MM.1S (cell line): Measurements from ENCODE around the gene GUCA1A.

Experiments used
- DNase-seq: peaks from one replicate; pipeline ENCODE4 v3.0.0-alpha.2; 2015
- H2AFZ ChIP-seq: fragments of 300-600 bp; sonication (generic); 2 replicates; pipeline ENCODE4 v1.6.0; 2016; ENCODE audit warnings: antibody characterized with exemption, low read length
- H3F3A ChIP-seq: fragments of 300-600 bp; sonication (generic); 2 replicates; pipeline ENCODE4 v1.6.1; 2016; ENCODE audit warnings: mild to moderate bottlenecking, antibody characterized with exemption, low read length, moderate library complexity, mixed read lengths; ENCODE audit not compliant: insufficient read depth
- H3K27ac ChIP-seq: fragments of 300-600 bp; sonication (generic); 2 replicates; pipeline ENCODE4 v1.5.1; 2016; ENCODE audit warnings: mild to moderate bottlenecking, low read length
- H3K27me3 ChIP-seq: fragments of 300-600 bp; sonication (generic); replicated peaks from 2 replicates; pipeline ENCODE4 v1.6.0; 2016; ENCODE audit warnings: low read length; ENCODE audit not compliant: insufficient read depth
- H3K36me3 ChIP-seq: fragments of 300-600 bp; sonication (generic); replicated peaks from 2 replicates; pipeline ENCODE4 v1.6.1; 2016; ENCODE audit warnings: mild to moderate bottlenecking, low read length, mixed read lengths; ENCODE audit not compliant: insufficient read depth
- H3K4me1 ChIP-seq: fragments of 300-600 bp; sonication (generic); 2 replicates; pipeline ENCODE4 v1.6.1; 2016; ENCODE audit warnings: low read length, mixed read lengths
- H3K4me2 ChIP-seq: fragments of 300-600 bp; sonication (generic); 2 replicates; pipeline ENCODE4 v1.6.0; 2016; ENCODE audit warnings: low read depth, low read length
- H3K4me3 ChIP-seq: fragments of 300-600 bp; sonication (generic); 2 replicates; pipeline ENCODE4 v1.5.1; 2016; ENCODE audit warnings: low read length, mixed read lengths
- H3K79me2 ChIP-seq: fragments of 300-600 bp; sonication (generic); 2 replicates; pipeline ENCODE4 v1.6.1; 2016; ENCODE audit warnings: mixed run types, low read length, mixed read lengths
- H3K9ac ChIP-seq: fragments of 300-600 bp; sonication (generic); 2 replicates; pipeline ENCODE4 v1.6.1; 2016; ENCODE audit warnings: low read length, mixed read lengths
- H3K9me2 ChIP-seq: fragments of 300-600 bp; sonication (generic); replicated peaks from 2 replicates; pipeline ENCODE4 v1.6.1; 2016; ENCODE audit warnings: mild to moderate bottlenecking, low read length, mixed read lengths; ENCODE audit not compliant: insufficient read depth
- H3K9me3 ChIP-seq: fragments of 300-600 bp; sonication (generic); replicated peaks from 2 replicates; pipeline ENCODE4 v1.6.1; 2016; ENCODE audit warnings: mild to moderate bottlenecking, low read length, mixed read lengths; ENCODE audit not compliant: insufficient read depth
- H4K20me1 ChIP-seq: fragments of 300-600 bp; sonication (generic); 2 replicates; pipeline ENCODE4 v1.6.1; 2016; ENCODE audit warnings: mild to moderate bottlenecking, low read length, moderate library complexity, mixed read lengths; ENCODE audit not compliant: insufficient read depth
- CTCF ChIP-seq: fragments of 300-600 bp; sonication (generic); IDR thresholded peaks from 2 replicates; pipeline ENCODE4 v1.5.1; 2016; ENCODE audit warnings: antibody characterized with exemption, low read length, mixed read lengths
- EZH2 ChIP-seq: fragments of 300-600 bp; sonication (generic); optimal IDR thresholded peaks from 2 replicates; pipeline ENCODE3; 2017; ENCODE audit warnings: low read depth, mild to moderate bottlenecking, antibody characterized with exemption, low read length, mixed read lengths
- EZH2phosphoT487 ChIP-seq: fragments of 300-600 bp; sonication (generic); IDR thresholded peaks from 2 replicates; pipeline ENCODE4 v1.6.1; 2018; ENCODE audit warnings: antibody characterized with exemption, low read length

GUCA1A gene

GRCh38 chr6:42163981-42164380 is 9.2 kb upstream of the GUCA1A start:
- no peak overlapping the region for H3K4me2 ChIP-seq
- H3K36me3 ChIP-seq, result no peaks in the 10 kb centered on the region
- DNase-seq, result no peak
- TF ChIP-seq EZH2phosphoT487 (no peak), EZH2 (no peak), CTCF (no peak)
- no peaks in the 10 kb centered on the region for H3K9me2 ChIP-seq
- H3K79me2 ChIP-seq, result no peaks in the 10 kb centered on the region
- no peaks in the 10 kb centered on the region for H3K9me3 ChIP-seq
- no peak overlapping the region for H3K9ac ChIP-seq
- no peaks in the 10 kb centered on the region for H3F3A ChIP-seq
- no peak overlapping the region for H2AFZ ChIP-seq
- no peaks in the 10 kb centered on the region for H3K4me1 ChIP-seq
- peaks cover 16% of the 10 kb centered on the region for H3K27me3 ChIP-seq
- no peaks in the 10 kb centered on the region for H4K20me1 ChIP-seq
- no peak overlapping the region for H3K4me3 ChIP-seq
- H3K27ac ChIP-seq, result no peak overlapping the region

GRCh38 chr6:42165016-42165415 is 8.1 kb upstream of the GUCA1A start:
- Histone ChIP-seq H3K9ac (no peak overlapping the region), H4K20me1 (no peaks in the 10 kb centered on the region), H3K9me2 (no peaks in the 10 kb centered on the region), H3K4me2 (no peak overlapping the region), H3K27me3 (peaks cover 16% of the 10 kb centered on the region), H3K27ac (no peak overlapping the region), H3K79me2 (no peaks in the 10 kb centered on the region), H2AFZ (no peak overlapping the region), H3K4me1 (no peaks in the 10 kb centered on the region), H3K4me3 (no peak overlapping the region), H3F3A (no peaks in the 10 kb centered on the region), H3K36me3 (no peaks in the 10 kb centered on the region), H3K9me3 (no peaks in the 10 kb centered on the region)
- no peak for DNase-seq
- no peak for TF ChIP-seq EZH2
- no peak for TF ChIP-seq EZH2phosphoT487
- no peak for TF ChIP-seq CTCF

- Histone ChIP-seq H3K4me1 (no peaks in the 10 kb centered on the region), H4K20me1 (no peaks in the 10 kb centered on the region), H3F3A (no peaks in the 10 kb centered on the region), H3K9me3 (no peaks in the 10 kb centered on the region), H3K4me2 (peak overlapping the region; percentile 9; the same call in 1 of the 2 replicates), H3K36me3 (no peaks in the 10 kb centered on the region), H2AFZ (peak overlapping the region; percentile 62), H3K27ac (no peak overlapping the region), H3K9me2 (no peaks in the 10 kb centered on the region), H3K9ac (no peak overlapping the region), H3K4me3 (no peak overlapping the region), H3K27me3 (peaks cover 16% of the 10 kb centered on the region), H3K79me2 (no peaks in the 10 kb centered on the region)
- peak; percentile 59 for DNase-seq
- no peak for TF ChIP-seq EZH2
- no peak for TF ChIP-seq EZH2phosphoT487
- peak; percentile 89 for TF ChIP-seq CTCF
These were observed 6.6 kb upstream of the GUCA1A start for GRCh38 chr6:42166444-42167141.
